Adrenal gland (tissue), 5 donors: ENCODE results near the gene CERK.

Experiments used
- POLR2A ChIP-seq, 2 donors: fragments of 450-650 bp; IDR thresholded peaks; one replicate each; pipeline ENCODE4 v1.6.1; 2017; ENCODE audit warnings: antibody characterized with exemption in 2 of 2, mild to moderate bottlenecking in 2 of 2, moderate library complexity in 1 of 2
- TF ChIP-seq, protein P1 (sequence below), 6 experiments: fragments of 450-650 bp in 4 of 6; fragments of 200-600 bp in 2 of 6; sonication (generic) in 1 of 6; IDR thresholded peaks; 1 replicate in 5 of 6; 2 replicates in 1 of 6; pipeline versions ENCODE4 v1.5.1 to v1.8.0; 2016 to 2021; ENCODE audit warnings: antibody characterized with exemption in 6 of 6, mild to moderate bottlenecking in 2 of 6, moderate library complexity in 1 of 6
- donor health status: DM: no; HTN: no; CAD: no.

DNA sequence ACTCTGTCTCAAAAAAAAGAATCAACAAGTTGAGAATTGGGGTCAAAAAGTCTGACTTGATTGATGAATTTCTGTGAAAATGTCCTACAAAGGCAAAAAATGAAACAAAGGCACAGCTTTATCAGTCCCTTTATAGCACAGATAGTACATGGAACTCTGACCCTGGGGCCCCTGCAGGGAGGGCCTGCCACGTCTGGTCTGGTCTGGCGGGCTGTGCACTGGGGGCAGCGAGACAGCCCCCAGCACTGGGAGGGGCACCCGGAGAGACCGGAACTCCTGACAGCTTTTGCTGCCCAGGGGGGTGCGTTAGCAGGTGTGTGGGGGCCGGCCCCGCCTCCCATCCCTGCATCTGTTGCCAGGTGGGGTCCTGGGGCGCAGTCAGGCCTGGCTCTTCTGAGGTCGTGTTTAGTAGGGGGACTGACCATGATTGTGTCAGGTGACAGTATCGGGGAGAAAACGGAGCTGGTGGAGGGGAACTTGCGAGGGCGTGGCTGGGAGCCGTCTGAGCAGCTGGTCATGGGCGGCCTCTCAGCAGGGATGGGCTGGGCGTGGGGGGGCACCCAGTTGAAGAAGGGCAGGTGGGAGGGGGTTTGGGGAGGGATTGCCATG, 66.1 kb downstream of the CERK start:
- TF ChIP-seq, protein P1, sequence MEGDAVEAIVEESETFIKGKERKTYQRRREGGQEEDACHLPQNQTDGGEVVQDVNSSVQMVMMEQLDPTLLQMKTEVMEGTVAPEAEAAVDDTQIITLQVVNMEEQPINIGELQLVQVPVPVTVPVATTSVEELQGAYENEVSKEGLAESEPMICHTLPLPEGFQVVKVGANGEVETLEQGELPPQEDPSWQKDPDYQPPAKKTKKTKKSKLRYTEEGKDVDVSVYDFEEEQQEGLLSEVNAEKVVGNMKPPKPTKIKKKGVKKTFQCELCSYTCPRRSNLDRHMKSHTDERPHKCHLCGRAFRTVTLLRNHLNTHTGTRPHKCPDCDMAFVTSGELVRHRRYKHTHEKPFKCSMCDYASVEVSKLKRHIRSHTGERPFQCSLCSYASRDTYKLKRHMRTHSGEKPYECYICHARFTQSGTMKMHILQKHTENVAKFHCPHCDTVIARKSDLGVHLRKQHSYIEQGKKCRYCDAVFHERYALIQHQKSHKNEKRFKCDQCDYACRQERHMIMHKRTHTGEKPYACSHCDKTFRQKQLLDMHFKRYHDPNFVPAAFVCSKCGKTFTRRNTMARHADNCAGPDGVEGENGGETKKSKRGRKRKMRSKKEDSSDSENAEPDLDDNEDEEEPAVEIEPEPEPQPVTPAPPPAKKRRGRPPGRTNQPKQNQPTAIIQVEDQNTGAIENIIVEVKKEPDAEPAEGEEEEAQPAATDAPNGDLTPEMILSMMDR (IDR thresholded peaks at IDR 0.05): no peak
- no peak for TF ChIP-seq POLR2A (IDR thresholded peaks at IDR 0.05)
